ENCODE results near the gene ORC1. TPM values are rescaled to one million over a fixed set of nuclear protein-coding genes. Genes with fewer than 3 reads are reported as not detected.

Gene ORC1
- total RNA-seq, result 2.9 and 11.2 TPM in 2 replicates

DNA sequence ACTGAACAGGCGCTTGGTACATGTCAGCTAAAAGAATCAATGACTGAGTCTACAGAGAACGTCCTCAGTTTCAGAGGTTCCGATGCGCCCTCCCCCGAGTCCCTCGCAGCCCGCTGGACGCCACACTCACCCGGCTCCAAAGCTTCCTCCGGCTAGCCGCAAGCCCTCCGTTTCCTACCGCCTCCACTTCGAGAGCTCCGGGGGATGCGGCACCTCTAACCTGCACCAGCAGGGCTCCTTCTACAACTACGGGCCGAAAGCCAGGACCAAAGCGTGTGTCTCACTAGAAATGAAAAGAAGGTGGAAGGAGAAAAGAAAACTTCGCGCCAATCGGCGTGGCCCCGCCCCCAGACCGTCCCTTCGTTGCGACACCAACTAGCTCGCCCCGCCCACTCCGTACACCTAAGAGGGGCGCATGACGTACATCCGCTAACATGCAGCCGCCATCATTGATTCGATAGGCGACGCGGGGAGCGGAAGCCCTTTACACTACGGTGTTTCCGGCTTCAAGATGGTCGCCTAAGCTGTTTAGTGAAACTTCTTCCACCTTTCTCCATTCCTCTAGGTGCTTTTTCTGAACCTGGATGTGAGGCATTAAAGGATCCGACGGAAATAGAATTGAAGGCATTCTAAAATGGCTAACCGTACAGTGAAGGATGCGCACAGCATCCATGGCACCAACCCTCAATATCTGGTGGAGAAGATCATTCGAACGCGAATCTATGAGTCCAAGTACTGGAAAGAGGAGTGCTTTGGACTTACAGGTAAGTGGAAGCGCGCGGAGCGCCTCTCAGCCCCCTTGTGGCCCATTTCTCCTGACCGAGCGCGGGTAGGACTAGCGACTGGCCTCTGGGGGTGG lies at the start of gene ORC1, which contains the start of gene PRPF38A:
TSS of gene ORC1 (minus strand) at position 308 of the 859 bp plus-strand sequence. CDS start 2,200 bp downstream, outside the sequence.
TSS of gene PRPF38A (plus strand) at position 487 of the 859 bp plus-strand sequence. CDS start at position 635, 148 bp downstream.
- peak; percentile 99 for DNase-seq

DNA sequence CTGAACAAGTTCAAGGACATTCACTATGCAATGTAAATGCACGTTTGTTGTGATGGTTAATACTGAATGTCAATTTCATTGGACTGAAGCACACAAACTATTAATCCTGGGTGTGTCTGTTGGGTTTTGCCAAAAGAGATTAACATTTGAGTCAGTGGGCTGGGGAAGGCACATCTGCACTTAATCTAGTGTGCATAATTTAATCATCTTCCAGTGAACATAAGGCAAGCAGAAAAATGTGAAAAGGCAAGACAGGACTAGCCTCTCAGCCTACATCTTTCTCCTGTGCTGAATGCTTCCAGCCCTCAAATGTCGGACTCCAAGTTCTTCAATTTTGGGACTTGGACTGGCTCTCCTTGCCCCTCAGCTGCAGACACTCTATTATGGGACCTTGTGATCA lies 40.2 kb upstream of the ORC1 start:
- no peak for DNase-seq

DNA sequence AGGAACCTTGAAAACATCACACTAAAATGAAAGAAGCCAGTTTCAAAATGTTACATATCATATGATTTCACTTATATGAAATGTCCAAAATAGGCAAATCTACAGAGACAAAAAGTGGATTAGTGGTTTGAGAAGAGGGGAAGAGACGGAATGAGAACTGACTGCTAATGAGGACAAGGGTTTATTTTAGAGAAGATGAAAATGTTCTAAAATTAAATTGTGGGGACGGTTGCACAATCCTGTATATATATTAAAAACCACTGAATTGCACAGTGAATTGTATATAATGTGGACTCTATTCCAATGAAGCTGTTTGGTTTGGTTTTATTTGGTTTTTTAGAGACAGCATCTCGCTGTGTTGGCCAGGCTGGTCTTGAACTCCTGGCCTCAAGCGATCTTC lies 35.8 kb upstream of the ORC1 start:
- no peak for DNase-seq

DNA sequence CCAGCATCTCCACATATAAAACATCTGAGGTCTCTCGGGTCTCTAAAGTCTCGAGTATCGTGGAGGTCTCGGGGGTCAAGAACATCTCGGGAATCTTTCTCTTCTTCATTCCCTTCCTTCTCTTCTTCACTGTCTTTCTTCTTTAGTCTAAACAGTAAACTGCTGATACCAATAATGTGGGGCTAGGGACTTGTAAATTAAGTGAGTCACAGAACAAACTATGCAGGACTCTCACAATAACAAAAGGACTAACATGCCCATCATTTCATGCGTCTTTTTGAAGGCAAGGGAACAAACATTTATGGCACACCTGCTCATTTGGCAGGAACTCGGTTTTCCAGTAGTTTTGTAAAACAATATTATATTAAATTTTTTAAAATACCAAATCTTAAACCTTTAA lies 32.6 kb upstream of the ORC1 start:
- no peak for DNase-seq

DNA sequence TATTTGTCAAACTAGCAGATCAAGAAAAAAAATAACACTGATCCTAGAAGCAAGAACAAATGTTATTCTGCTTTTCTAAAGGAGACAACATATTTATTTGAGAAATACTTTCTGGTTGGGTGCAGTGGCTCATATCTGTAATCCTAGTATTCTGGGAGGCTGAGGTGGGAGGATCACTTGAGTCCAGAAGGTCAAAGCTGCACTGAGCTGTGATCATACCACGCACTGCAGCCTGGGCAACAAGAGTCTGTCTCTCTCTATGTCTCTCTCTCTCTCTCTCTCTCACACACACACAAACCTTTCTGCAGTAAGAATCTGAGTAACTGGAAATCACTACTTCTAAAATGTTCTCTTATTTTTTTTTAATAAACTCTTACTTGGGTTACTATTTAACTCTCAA lies 31.4 kb upstream of the ORC1 start:
- DNase-seq, result no peak

DNA sequence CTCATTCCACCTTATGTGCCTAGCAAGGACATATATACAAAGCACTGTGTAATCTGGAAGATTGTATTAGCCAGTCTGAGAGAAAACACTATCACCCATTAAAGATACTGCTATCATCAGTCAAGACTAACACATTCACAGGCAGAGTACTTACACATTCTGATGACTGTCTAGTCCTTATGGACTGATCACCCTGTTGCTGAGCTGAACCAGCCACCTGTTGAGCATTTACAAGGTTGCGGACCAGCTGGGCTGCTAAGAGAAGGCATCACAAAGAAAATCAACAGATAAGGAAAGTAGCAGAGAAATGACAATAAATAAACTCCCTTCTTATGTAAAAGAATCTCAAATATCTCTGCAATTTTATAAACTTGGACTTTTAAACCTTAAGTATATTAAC lies 31.0 kb upstream of the ORC1 start:
- DNase-seq, result no peak

DNA sequence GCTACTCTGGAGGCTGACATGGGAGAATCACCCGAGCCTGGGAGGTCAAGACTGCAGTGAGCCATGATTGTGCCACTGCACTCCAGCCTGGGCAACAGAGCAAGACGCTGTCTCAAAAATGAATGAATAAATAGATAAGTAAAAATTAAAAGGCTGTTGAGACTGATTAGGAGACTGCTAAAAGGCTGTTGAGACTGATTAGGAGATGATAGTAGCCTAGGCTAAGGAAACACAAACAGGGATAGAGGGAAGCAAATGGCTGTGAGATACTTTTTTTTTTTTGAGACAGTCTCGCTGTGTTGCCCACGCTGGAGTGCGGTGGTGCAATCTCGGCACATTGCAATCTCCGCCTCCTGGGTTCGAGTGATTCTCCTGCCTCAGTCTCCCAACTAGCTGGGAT lies 28.6 kb upstream of the ORC1 start:
- no peak for DNase-seq

DNA sequence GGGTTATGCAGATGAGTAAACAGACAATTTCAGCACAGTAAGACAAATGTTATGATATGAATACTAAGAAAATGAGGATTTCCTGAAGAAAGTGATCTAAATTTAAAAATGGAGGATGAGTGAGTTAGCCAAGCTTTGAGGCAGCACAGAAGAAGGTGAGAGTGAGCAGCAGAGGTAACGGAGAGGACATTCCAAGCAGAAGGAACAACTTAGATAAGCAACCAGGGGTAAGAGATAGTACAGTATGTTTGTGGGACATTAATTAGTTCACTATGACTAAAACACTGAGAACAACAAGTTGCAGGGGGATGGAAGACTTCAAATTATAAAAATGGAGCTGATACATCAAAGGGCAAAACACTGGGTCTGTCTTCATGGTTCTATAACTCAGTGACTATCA lies 22.9 kb upstream of the ORC1 start:
- DNase-seq, result no peak

DNA sequence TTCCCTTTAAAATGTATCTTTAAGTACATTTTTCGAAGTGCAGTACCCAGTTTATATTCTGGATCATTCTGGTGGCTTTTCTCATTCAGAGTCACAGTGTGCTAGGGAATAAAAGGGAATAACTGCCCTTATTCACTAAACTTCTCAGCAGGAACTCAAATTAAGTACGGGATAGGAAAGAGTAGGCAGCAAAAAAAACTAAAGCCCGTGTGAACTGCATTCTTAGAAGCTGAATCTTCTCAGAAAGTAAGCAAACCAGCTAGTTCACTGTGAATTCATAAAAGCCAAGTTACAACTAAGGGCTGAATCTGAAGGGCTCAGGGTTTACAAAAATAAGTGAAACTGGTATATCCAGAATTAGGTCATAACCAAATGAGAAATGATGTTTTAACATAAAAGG lies 22.1 kb upstream of the ORC1 start:
- no peak for DNase-seq

DNA sequence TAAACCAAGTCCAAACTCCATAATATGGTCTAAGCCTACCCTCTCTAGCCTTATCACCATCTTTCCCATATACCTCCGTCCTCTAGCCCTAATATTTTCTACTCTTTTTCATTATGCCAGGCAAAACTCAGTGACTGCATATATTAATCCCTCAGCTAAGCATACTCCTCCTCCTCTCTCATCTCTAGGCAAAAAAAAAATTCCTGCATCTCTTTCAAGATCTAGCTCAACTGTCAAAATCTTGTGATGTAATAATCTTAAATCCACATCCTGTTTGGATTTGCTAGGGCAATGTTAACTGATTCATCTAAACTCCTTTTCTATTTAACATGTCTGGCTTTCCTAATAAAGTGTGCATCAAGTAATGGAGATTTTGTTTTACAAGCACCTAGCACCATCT lies 20.6 kb upstream of the ORC1 start:
- no peak for DNase-seq

DNA sequence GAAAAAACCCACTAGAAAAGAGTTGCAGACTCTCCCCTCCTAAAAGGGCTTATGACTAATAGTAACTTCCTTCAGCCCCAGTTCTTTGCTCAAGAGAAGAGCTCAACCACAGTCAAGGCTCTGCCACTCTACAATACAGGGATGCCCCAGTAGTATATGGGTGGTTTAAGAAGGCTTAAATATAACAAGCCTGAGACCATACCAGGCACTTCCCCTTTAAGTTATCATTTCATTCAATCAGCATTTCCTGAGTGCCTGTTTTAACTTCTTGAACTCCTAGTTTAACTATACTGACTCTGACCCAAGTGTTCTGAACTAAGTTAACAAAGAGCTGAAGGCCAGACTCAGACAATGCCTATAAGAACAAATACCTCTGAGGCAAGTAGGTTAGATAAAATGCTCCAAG lies 20.0 kb upstream of the ORC1 start:
- DNase-seq, result peak; percentile 32

DNA sequence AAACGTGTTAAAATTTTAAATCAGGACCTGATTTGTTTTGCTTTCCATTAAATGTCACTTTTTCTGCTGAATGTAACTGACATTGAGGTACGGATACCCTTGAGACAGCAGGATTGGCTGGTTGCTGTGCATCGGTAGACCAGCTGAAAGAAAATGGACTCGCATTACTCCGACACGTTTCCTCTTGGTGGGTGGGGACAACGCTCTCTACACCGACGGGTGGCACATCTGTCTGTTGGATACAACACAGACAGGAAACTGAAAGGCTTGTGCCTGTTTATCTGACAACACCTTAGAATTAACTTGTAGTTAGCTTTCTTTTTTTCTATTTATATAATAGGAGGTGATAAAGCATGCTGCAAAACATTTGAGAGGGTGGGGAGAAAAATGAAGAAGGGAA lies 19.5 kb upstream of the ORC1 start:
- peak; percentile 36 for DNase-seq

DNA sequence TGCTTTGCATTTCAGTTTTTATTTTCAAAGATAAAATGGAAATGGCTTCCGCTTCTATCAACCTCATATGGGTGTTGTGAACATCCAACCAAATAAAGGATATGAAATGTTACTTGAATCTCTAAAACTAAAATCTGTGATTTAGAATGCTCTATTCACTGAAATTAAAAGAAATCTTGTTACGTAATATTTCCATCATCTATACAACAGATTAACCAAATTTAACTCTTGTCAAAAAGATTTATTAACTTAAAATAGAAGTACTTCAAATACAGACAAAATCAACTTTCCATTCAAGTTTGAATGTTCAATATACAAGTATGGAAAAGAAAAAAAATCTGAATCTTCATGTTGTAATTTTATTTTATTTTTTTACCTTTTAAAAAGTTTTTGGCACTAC lies 18.8 kb upstream of the ORC1 start:
- DNase-seq, result no peak

DNA sequence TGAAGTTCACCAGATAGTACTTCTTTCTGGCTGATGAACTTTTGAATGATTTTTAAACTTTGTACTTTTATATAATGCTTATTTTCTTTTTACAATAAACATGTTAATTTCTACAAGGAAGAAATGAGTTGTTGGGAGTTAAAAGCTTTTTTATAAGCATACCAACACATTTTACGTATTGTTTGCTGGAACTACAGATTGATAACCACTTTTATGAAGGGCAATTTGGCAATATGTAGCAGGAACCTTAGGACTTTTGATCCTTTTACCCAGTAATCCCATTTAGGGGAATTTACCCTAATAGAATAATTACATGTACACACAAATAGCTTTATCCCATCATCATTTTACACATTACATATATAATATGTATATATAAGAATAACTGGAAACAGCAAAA lies 16.5 kb upstream of the ORC1 start:
- no peak for DNase-seq

DNA sequence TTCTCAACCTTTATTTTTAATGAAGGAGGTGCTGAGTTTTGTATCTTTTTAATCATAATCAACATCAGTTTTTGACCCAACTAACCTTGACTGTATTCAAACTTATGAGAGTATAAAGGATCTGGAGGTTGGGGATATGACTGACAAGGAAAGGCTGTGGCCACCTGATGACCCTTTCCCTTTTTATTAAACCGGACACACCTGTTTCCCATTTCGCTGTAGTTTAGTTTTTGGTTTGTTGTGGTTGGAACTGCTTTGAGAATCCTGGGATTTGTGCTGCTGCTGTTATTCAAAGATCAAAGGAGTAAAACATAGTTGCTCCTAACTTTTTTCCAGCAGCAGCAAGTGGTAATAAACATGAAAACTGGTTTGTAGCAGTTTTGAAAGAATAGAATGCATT lies 12.6 kb upstream of the ORC1 start:
- peak; percentile 91 for DNase-seq

DNA sequence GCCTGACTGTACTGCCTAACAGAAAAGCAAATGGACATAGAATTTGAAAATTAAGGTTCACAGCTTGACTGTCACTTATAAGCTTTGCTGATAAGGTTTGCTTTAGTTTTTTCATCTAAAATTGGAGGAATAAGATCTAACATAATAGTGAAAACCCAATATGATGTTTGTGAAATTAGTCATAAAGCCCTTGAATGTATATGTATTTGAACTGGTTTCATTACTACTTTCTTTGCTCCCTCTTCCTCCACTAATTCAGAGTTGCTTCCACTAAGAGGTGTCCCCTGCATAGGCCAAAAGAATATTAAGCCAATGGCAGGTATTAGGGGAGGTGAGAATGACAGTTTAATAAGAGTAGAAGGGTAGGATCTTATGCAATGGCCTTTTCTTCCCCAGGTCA lies 10.7 kb upstream of the ORC1 start:
- DNase-seq, result no peak

DNA sequence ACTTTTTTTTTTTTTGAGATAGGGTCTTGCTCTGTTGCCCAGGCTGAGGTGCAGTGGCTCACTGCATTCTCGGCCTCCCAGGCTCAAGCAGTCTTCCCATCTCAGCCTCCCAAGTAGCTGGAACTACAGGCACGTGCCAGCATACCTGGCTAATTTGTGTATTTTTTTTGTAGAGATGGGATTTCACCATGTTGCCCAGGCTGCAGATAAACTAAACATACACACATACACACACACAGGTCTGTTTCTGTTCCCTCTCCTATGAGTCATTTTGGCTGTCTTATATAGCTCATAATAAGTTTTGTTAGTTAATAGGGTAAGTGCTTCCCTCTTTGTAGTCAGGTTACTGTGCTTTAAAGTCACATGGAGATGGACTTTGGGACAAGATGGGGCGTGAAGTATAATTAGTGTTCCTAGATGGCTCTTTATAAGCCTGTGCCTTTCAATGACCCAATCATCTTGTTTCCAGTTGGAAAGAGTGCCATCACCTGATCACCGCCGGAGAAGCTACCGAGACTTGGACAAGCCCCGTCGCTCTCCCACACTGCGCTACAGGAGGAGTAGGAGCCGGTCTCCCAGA lies 9.3 kb upstream of the ORC1 start:
- DNase-seq, result no peak

DNA sequence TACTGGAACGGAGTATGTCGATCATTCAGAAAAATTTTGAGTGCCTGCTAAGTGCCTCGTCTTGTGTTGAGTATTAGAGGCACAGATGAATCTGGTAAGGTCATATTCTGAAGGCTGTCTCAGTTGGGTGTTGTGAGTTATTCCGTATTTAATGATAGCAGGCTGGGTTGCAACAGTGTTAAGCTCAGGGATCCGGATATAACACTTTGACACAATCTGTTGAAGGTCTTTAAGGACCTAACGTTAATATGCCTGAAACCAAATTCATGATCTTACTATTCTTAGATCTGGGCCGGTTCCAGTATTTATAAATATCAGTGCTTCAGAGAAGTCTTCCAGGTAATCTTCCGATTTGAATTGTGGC lies 734 bp upstream of the ORC1 start:
- DNase-seq, result peak; percentile 9

DNA sequence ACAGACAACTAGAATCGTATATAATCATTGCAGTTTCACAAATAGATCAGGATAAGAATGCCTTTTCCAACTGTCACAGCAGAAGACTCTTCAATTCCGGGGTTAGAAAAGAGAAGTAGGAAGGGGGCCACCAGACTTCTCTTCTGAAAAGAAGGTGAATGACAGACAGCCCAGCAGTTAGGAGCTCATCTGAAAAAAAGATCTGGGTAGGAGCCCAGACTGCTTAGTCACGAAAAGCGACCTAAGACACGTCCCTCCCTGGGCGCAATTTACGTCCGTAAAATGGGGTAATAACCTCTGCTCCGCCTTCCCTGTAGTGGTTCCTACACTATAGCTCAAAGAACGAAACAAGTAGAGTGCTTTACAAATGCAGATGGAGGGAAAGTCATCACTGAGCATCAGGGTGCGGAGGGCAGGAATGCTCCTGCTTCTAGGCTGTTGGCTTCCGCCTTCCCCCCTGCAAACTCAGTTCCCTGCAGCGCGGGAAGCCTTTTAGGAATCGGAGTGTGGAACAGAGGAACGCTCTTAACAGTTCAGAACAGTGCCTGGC lies 582 bp downstream of the ORC1 start:
- DNase-seq, result peak; percentile 71

DNA sequence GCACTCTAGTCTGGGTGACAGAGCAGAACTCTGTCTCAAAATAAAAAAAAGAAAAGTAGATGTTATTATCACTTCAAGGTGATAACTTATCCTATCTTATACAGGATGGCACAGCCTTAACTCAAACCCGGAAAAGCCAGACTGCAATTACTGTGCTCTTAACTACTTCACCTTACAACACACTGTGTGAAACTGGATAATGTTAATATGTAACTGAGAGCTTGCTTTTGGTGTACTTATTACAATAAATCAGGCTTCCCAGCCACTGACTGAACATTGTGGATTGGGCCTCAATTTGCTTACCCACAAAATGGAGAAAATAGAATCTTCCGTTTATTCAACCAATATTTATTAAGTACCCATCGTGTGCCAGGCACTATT lies 1.4 kb downstream of the ORC1 start:
- DNase-seq, result no peak

DNA sequence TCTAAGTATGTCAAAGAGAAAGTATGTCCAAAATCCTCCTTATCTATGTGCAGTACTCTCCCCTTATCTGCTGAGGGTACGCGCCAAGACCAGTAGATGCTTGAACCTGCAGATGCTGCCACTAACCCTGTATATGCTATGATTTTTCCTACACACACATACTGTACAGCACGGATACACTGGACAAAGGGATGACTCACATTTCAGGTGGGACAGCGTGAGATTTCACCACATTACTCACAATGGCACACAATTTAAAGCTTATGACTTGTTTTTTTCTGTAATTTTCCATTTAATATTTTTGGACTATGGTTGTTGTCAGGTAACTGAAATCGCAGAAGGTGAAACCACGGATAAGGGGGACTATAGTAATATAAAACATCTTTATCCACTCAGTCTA lies 4.1 kb downstream of the ORC1 start:
- DNase-seq, result peak; percentile 35

DNA sequence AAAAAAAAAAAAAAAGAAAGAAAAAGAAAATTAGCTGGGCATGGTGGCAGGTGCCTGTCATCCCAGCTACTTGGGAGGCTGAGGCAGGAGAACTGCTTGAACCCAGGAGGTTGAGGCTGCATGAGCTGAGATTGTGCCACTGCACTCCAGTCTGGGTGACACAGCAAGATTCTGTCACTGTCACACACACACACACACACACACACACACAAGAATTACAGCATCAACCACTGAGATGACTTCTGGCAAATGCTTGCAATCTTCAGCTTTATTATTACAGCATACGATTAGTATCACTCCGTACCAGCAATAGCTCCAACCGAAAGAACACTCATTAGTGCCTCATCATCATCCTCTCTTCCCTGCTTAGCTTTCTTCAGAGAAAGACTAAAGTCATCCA lies 4.6 kb downstream of the ORC1 start:
- DNase-seq, result no peak

DNA sequence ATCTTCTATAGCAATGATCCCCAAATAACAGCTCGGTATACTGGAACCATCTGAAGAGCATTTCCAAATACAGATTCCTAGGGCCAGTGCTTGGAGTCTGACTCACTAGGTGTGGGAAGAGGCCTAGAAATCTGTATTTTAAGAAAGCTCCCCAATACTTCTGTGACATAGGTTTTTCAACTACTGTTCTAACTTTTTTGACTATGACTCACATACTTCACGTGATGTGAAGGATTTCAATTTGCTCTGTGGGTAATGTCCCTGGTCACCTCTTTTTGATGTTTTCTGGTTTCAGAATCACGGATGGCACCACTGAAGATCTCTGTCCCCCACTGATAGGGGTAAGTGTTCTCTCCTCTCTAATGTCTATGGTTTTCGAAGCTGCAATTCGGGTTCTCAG lies 11.0 kb downstream of the ORC1 start:
- no peak for DNase-seq

DNA sequence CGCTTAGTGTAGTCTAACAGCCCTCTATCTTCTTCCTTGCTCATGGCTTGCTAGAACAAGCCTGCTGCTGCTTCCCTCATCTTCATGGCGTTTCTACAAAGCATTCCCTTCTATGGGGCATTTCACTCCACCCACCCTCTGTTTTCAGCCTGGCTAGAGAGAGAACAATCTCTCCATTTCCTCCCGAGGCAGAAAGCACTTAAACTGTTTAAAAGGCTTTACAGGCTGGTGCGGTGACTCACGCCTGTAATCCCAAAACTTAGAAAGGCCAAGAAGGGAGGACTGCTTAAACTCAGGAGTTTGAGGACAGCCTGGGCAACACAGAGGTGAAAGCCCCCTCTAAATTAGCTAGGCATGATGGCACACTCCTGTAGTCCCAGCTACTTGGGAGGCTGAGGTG lies 17.8 kb downstream of the ORC1 start:
- no peak for DNase-seq
